HEK293T (cell line): ENCODE measurements around the gene PRIM1.

Experiments
- CTCF ChIA-PET: fragments of 350-600 bp; formaldehyde crosslinking; extraction: SDS; loops from one replicate; lab custom pipeline; 2021; ENCODE audit warnings: antibody characterized with exemption, inconsistent platforms; lab: Yijun Ruan, JAX
- POLR2A ChIA-PET: fragments of 350-600 bp; formaldehyde crosslinking; extraction: SDS; loops from one replicate; lab custom pipeline; 2020; ENCODE audit warnings: antibody characterized with exemption, inconsistent platforms; lab: Yijun Ruan, JAX
- DNase-seq: peaks from one replicate; pipeline ENCODE4 v3.0.0; 2012; ENCODE audit warnings: mixed read lengths; ENCODE audit errors: extremely low spot score
- ARNT ChIP-seq: fragments of 450-650 bp; IDR thresholded peaks from 2 replicates; pipeline ENCODE4 v1.6.1; 2017; ENCODE audit warnings: mild to moderate bottlenecking
- BHLHE40 ChIP-seq: fragments of 450-650 bp; IDR thresholded peaks from 2 replicates; pipeline ENCODE4 v1.6.1; 2016; ENCODE audit warnings: mild to moderate bottlenecking, moderate library complexity, borderline replicate concordance
- CTBP1 ChIP-seq: fragments of 450-650 bp; IDR thresholded peaks from 2 replicates; pipeline ENCODE4 v1.6.1; 2016; ENCODE audit warnings: borderline replicate concordance
- ELF4 ChIP-seq: fragments of 450-650 bp; IDR thresholded peaks from 2 replicates; pipeline ENCODE4 v1.6.1; 2017; ENCODE audit warnings: antibody characterized with exemption
- FOXA1 ChIP-seq: fragments of 450-650 bp; IDR thresholded peaks from 2 replicates; pipeline ENCODE4 v1.6.1; 2016; ENCODE audit warnings: mild to moderate bottlenecking
- FOXK2 ChIP-seq: fragments of 450-650 bp; IDR thresholded peaks from 2 replicates; pipeline ENCODE4 v1.6.1; 2016; ENCODE audit warnings: mild to moderate bottlenecking
- FOXM1 ChIP-seq: fragments of 450-650 bp; IDR thresholded peaks from 2 replicates; pipeline ENCODE4 v1.6.1; 2017; ENCODE audit warnings: mild to moderate bottlenecking, borderline replicate concordance
- HDGF ChIP-seq: fragments of 450-650 bp; IDR thresholded peaks from 2 replicates; pipeline ENCODE4 v1.6.1; 2017; ENCODE audit warnings: antibody characterized with exemption, borderline replicate concordance
- L3MBTL2 ChIP-seq: fragments of 450-650 bp; conservative IDR thresholded peaks from 2 replicates; pipeline ENCODE4 v1.6.1; 2016; ENCODE audit warnings: mild to moderate bottlenecking
- LEF1 ChIP-seq: fragments of 450-650 bp; IDR thresholded peaks from 2 replicates; pipeline ENCODE4 v1.6.1; 2017; ENCODE audit warnings: mild to moderate bottlenecking, borderline replicate concordance
- NFRKB ChIP-seq: fragments of 450-650 bp; IDR thresholded peaks from 2 replicates; pipeline ENCODE4 v1.6.1; 2016; ENCODE audit warnings: mild to moderate bottlenecking, moderate library complexity
- PKNOX1 ChIP-seq: fragments of 450-650 bp; IDR thresholded peaks from 2 replicates; pipeline ENCODE4 v1.6.1; 2016
- SP1 ChIP-seq: fragments of 450-650 bp; IDR thresholded peaks from 2 replicates; pipeline ENCODE4 v1.6.1; 2017
- SUZ12 ChIP-seq: fragments of 450-650 bp; IDR thresholded peaks from 2 replicates; pipeline ENCODE4 v1.6.1; 2016; ENCODE audit warnings: mild to moderate bottlenecking
- TARDBP ChIP-seq: fragments of 450-650 bp; IDR thresholded peaks from 2 replicates; pipeline ENCODE4 v1.6.1; 2016
- ZNF384 ChIP-seq: fragments of 450-650 bp; IDR thresholded peaks from 2 replicates; pipeline ENCODE4 v1.6.1; 2016

PRIM1 gene

GRCh38 chr12:56699020-56699661 is 53.0 kb downstream of the PRIM1 start:
- DNase-seq, result no peak
- TF ChIP-seq CTBP1 (no peak), LEF1 (no peak), NFRKB (no peak)
- CTCF ChIA-PET, result interaction anchor here (1.0 to 1.5 kb wide), 2 partner anchors 8 to 12 kb away, joined by 3 to 4 read pairs; no protein-coding TSS in a partner anchor
- POLR2A ChIA-PET, result interaction anchor here (2.0 to 2.4 kb wide), 2 partner anchors 11 to 26 kb away, joined by 11 read pairs; partner anchors contain the start of genes NACA and PTGES3

- POLR2A ChIA-PET, result no interaction called here
- DNase-seq, result no peak
- no peak for TF ChIP-seq CTBP1
- no peak for TF ChIP-seq PKNOX1
- no peak for TF ChIP-seq SUZ12
- no peak for TF ChIP-seq TARDBP
- no peak for TF ChIP-seq FOXA1
- TF ChIP-seq FOXM1, result no peak
- no peak for TF ChIP-seq ARNT
- no peak for TF ChIP-seq L3MBTL2
- no peak for TF ChIP-seq SP1
- TF ChIP-seq ZNF384, result no peak
- no peak for TF ChIP-seq BHLHE40
- no peak for TF ChIP-seq ELF4
- no peak for TF ChIP-seq NFRKB
- no peak for TF ChIP-seq FOXK2
- no peak for TF ChIP-seq HDGF
- TF ChIP-seq LEF1, result no peak
- CTCF ChIA-PET, result no interaction called here
Observed at GRCh38 chr12:56695327-56696101, 56.6 kb downstream of the PRIM1 start.

GRCh38 chr12:56694161-56694560 is 58.0 kb downstream of the PRIM1 start:
- ChIA-PET CTCF (interaction anchor here (0.7 kb wide), 1 partner anchor 955 kb away, joined by 6 read pairs; no protein-coding TSS in a partner anchor), POLR2A (no interaction called here)
- TF ChIP-seq CTBP1 (no peak), FOXK2 (no peak), FOXA1 (no peak), ZNF384 (no peak), ARNT (no peak), TARDBP (no peak), HDGF (no peak), PKNOX1 (no peak), ELF4 (no peak), FOXM1 (no peak), NFRKB (no peak)
- no peak for DNase-seq

- TF ChIP-seq CTBP1 (no peak), HDGF (no peak), FOXK2 (no peak)
- DNase-seq, result no peak
- CTCF ChIA-PET, result interaction anchor here (0.6 to 6.8 kb wide), 2 partner anchors 12 to 52 kb away, joined by 3 to 31 read pairs; no protein-coding TSS in a partner anchor
- POLR2A ChIA-PET, result interaction anchor here (0.7 to 5.2 kb wide), 22 partner anchors 10 to 500 kb away, joined by 3 to 69 read pairs (median 9); partner anchors contain the start of genes ATP5F1B, NACA, RBMS2 and STAT2
Observed at GRCh38 chr12:56688846-56689109, 63.3 kb downstream of the PRIM1 start.

- CTCF ChIA-PET, result interaction anchor here (0.6 to 6.8 kb wide), 2 partner anchors 12 to 51 kb away, joined by 3 to 31 read pairs; no protein-coding TSS in a partner anchor
- peak; percentile 94 for DNase-seq
- TF ChIP-seq SP1 (no peak), LEF1 (no peak), CTBP1 (no peak), L3MBTL2 (peak; percentile 92), FOXK2 (no peak), FOXM1 (no peak; the same call in 1 of the 2 replicates), FOXA1 (no peak), ARNT (no peak; the same call in none of the 2 replicates)
- POLR2A ChIA-PET, result interaction anchor here (0.7 to 5.2 kb wide), 22 partner anchors 10 to 500 kb away, joined by 3 to 69 read pairs (median 8); partner anchors contain the start of genes ATP5F1B, NACA, RBMS2 and STAT2
Observed at GRCh38 chr12:56688129-56688845, 63.8 kb downstream of the PRIM1 start, which contains the start of gene PTGES3. PTGES3 (minus strand) TSS chr12:56688284; CDS start chr12:56687999, 285 bp downstream.
